ENCODE measurements around the gene TSPAN10. TPM values are rescaled to one million over a fixed set of nuclear protein-coding genes. Genes with fewer than 3 reads are reported as not detected.

TSPAN10 gene
- total RNA-seq, 1 experiment from 2014 or later, result 85.2 TPM

DNA sequence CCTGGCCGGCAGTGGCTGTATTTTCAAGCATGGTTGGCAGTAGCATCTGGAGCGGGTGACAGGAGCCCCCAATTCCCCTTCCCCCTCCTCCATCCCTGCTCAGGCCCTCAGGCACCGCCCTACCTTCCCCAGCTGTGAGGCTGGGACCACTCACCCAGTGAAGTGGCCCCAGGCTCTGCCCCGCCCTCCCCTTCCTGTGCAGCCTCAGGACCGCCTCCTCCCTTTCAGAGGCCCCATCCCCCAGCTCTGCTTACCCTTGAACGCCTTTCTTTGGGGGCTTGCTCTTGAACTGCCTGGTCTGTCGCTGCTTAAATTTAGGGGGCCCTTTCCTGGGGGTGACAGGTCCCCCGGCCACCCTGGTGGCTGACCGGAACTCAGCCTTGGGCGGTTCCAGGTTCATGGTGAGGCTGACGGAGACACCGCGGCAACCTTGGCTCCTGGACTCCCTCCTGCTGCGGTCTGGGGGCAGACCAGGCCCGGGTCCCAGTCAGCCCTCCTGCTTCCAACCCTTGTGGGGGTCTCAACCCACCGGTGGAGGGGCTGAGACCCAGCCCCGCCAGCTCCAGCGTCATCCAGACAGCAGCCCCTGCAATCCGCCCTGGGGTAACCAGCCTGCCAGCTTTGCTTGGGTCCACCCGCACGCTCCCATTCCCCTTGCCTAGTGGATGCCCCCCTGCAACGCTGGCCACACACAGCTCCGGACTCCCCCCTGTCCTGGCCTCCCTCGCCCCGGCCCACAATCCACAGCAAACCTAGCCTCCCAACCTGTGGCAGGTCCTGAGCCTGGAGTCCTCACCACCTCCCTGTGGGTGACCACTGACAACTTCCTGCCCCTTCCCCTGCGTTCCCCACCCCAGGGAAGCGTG is 16.1 kb downstream of the TSPAN10 start:
- in situ Hi-C loops (cut with HindIII; ENCODE audit: low pct_unique_long_range_greater_than_20kb, low sequenced_read_pairs), result no loop called here
- no peak for DNase-seq (ENCODE audit: low read depth, low spot score)

DNA sequence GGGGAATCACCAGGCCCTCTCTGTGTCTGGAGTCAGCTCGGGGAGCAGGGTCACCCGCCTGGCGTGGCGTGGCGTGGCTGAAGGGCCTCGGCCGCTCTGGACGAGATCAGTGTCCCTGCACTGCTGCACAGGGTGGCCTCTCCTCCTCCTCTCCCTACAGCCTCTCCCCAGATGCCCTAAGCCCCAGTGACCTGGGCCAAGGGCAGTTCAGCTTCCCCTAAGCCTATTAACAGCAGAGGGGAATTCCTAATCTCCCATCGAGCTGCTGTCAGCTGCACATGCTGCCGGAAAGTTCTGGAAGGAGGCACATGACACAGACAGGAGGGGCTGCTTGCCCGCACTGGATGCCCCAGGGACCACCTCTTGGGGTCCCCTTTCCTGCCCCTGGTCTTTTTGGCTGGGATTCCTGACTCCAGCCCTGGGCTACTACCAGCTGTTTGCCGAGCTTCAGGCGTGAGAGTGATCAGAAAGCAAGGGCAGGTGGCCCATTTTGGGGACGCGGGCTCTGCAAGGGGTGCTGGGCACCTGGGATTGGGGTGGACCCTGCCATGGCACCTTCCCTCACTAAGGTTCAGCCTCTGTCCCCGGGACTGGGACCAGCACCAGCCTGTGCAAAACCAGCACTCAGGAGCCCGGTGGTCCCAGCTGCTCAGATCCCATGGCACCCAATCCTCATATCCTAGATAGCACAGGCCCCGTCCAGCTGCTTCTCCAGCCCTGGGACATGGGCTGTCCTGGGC is 18.6 kb downstream of the TSPAN10 start:
- in situ Hi-C loops (cut with HindIII; ENCODE audit: low pct_unique_long_range_greater_than_20kb, low sequenced_read_pairs), result no loop called here
- no peak for DNase-seq (ENCODE audit: low read depth, low spot score)

DNA sequence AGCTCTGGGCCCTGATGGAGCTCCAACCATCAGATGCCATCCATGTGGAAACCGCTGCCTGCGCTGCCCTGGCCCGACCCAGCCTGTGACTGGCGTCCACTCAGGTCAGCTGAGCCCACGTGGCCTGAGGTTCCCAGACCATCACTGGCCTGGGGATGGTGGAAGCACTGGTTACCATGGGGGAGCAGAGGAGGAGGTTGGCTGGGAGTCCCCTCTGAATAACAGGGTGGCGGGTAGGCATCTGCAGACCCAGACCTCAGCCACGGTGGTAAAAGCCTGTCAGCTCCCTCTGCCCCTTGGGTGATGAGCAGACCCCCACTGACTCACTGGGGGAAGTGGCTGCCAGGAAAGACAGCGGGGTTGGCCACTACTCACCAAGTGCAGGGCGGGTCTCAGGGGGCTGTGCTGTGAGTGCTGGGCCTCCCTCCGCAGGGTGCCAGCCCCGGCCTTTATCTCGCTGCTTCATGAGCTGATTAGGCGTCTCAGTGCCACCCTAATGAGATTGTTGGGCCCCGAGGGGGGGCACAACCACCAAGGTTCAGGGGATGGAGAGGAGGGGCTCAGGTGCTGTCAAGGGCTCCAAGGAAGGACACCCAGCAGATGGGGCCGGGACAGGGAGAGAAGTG is 19.2 kb downstream of the TSPAN10 start, which contains the start of gene PDE6G:
Gene PDE6G (minus strand): TSS at position 425 of the 626 bp plus-strand sequence. CDS start 3,237 bp downstream, outside the sequence.
- in situ Hi-C loops (cut with HindIII; ENCODE audit: low pct_unique_long_range_greater_than_20kb, low sequenced_read_pairs), result no loop called here
- no peak for DNase-seq (ENCODE audit: low read depth, low spot score)

DNA sequence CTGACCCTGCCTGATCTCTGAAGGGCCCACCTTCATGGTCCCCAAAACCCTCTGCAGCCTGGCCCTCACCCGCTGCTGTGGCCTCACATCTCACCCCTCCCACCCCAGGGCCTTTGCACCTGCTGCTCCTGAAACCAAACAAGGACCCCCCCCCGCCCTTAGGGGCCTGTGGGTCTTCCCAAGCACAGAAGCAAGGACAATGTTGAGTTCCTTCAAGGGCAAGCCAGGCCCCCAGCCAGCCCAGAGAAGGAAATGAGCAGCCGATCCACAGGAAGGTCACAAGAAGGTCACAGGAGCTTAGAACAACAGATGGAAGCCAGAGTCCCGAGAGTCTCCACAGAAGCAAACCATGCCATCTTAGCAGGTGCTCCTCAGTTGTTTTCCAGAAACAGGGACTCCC is 19.8 kb downstream of the TSPAN10 start:
- no peak for DNase-seq (ENCODE audit: low read depth, low spot score)
- in situ Hi-C loops (cut with HindIII; ENCODE audit: low pct_unique_long_range_greater_than_20kb, low sequenced_read_pairs), result no loop called here

DNA sequence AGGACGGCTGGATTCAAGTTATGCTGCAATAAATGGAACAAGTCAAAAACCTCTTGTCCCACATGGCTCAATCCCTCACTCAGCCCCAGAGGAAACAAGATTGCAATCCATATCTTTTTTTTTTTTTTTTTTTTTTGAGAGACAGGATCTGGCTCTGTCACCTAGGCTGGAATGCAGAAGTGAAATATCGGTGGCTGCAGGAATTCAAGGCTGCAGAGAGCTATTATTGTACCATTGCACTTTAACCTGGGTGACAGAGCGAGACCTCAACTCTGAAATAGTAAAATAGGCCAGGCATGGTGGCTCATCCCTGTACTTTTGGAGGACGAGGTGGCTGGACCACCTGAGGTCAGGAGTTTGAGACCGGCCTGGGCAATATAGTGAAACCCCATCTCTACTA is 22.0 kb downstream of the TSPAN10 start:
- no peak for DNase-seq (ENCODE audit: low read depth, low spot score)
- in situ Hi-C loops (cut with HindIII; ENCODE audit: low pct_unique_long_range_greater_than_20kb, low sequenced_read_pairs), result no loop called here

DNA sequence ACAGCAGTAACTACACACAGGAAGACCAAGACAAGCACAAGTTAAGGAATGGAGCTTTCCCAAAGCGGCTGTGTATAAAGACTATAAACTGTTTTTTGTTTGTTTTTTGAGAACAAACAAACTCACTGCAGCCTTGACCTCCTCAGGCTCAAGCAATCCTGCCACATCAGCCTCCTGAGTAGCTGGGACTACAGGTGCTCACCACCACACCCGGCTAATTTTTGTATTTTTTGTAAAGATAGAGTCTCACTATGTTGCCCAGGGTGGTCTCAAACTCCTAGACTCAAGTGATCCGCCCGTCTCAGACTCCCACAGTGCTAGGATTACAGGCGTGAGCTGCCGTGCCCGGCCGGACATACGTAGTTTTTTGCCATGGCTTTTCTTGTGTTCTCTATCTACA is 23.4 kb downstream of the TSPAN10 start:
- no peak for DNase-seq (ENCODE audit: low read depth, low spot score)
- in situ Hi-C loops (cut with HindIII; ENCODE audit: low pct_unique_long_range_greater_than_20kb, low sequenced_read_pairs), result no loop called here

DNA sequence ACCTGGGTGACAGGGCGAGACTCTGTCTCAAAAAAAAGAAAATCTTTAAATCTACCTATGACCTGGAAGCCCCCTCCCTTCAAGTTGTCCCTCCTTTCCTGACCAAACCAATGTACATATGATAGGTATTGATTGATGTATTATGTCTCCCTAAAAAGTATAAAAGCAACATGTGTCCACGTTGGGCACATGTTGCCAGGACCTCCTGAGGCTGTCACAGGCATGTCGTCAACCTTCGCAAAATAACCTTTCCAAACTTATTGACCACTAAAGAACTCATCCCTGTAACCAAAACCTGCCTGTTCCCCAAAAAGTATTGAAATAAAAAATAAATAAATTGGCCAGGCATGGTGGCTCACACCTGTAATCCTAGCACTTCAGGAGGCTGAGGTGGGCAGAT is 25.0 kb downstream of the TSPAN10 start:
- no peak for DNase-seq (ENCODE audit: low read depth, low spot score)
- in situ Hi-C loops (cut with HindIII; ENCODE audit: low pct_unique_long_range_greater_than_20kb, low sequenced_read_pairs), result no loop called here

DNA sequence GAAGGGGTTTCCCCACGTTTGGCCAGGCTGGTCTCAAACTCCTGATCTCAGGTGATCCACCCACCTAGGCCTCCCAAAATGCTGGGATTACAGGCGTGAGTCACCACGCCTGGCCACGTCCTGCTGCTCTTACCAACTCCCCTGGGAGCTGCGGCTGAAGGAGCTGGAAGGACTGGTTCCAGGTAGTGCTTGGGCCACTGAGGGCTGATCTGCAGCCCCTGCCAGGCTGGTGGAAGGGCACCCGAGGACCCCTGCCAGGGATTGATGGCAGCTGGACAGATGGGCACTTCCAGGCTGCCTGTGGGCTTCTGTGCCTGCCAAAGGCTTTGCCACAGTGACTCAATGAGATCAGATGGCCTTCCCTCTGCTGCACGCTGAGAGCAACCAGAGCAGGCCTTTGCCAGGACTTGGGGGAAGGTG is 27.1 kb downstream of the TSPAN10 start:
- DNase-seq (ENCODE audit: low read depth, low spot score), result no peak
- in situ Hi-C loops (cut with HindIII; ENCODE audit: low pct_unique_long_range_greater_than_20kb, low sequenced_read_pairs), result no loop called here

DNA sequence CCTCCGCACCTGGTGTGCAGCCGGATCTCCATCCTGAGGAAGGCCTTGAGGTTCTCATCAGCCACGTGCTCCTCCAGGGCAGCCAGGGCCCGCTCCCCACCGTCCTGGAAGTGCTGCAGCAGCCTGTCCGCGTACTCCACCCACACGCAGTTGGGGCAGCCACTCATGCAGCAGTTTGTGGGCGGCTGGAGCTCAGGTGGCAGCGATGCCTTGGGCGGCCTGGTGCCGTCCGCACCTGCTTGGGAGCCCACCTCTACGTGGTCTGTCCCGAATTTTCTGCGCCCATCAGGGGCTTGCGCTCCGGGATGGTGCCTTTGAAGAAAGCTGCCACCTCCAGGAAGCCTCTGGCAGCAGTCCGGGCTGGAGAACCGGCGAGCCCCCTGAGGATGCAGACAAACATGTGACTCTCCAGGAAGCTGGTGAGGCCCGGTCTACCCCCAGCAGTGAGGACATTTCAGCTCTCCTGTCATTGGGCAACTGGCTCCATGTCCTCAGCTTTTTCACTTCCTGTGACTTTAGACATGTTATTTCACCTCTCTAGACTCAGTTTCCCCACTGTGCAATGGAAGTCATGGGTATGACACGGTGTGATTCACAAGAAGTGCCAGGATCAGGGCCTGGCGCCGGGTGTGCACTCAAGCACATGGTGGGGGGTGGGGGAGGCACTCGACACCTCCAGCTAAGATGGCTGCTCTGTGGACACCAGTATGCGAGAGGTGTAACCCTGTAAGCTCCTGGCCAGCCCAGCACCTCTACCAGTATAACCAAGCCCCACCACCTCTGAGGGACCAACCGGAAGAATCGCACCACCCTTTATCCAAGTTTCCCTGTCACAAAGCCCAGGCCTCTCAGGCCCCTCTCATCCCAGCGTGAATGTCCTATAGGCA is 28.5 kb downstream of the TSPAN10 start:
- in situ Hi-C loops (cut with HindIII; ENCODE audit: low pct_unique_long_range_greater_than_20kb, low sequenced_read_pairs), result no loop called here
- peak; percentile 67 for DNase-seq (ENCODE audit: low read depth, low spot score)

DNA sequence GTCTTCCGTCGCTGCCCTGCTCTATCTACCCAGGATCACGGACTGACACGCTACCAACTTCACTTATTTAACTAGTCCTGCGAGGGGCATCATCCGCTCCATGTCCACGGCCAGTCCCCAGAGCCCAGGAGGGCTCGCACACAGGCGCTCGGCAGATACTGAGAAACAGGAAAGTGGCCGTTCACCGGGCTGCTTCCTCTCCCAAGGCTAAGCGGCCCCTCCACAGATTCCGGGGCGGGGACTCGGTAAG is 29.0 kb downstream of the TSPAN10 start:
- in situ Hi-C loops (cut with HindIII; ENCODE audit: low pct_unique_long_range_greater_than_20kb, low sequenced_read_pairs), result no loop called here
- DNase-seq (ENCODE audit: low read depth, low spot score), result no peak

DNA sequence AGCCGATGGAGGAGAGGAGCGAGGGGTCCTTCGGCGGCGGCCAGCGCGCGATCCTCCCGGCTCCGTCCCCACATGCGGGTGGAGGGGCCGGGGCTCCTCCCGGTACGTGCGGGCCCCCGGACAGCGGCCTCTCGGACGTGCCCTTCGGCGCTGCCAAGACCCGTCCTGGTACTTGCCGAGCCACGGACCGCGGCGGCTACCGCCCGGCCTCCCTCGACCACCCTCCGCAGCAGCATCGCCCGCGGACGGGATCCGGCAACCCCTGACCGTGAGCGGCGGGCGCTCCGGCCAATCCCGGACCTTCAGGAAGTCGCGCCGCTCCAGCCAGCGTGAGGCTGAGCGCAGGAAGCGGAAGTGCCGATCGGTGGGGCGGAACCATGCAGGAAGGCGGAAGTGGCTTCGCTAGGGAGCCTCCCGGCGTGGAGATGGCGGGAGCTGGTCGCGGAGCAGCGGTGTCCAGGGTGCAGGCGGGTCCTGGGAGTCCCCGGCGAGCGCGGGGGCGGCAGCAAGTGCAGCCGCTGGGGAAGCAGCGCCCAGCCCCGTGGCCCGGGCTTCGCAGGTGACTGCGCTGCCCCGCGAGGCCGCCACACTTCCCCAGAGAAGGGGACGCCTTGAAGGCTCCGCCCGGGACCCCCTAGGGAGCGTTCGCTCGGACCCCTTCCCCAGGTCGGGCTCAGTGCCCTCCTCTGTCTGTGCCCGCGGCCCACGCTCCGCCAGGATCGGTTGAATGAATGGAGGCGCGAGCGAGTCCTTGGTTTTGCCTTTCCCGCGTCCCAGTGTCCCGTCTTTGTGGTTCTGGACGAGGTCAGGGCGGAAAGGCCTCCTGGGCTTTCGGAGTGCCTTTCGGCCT is 29.6 kb downstream of the TSPAN10 start, which contains the start of the genes CCDC137 and OXLD1:
Gene CCDC137 (plus strand): TSS at position 396 of the 850 bp plus-strand sequence. CDS start 30 bp downstream, at position 426.
Gene OXLD1 (minus strand): TSS at position 264 of the 850 bp plus-strand sequence. CDS start 28 bp downstream, at position 236.
- peak; percentile 99 for DNase-seq (ENCODE audit: low read depth, low spot score)

DNA sequence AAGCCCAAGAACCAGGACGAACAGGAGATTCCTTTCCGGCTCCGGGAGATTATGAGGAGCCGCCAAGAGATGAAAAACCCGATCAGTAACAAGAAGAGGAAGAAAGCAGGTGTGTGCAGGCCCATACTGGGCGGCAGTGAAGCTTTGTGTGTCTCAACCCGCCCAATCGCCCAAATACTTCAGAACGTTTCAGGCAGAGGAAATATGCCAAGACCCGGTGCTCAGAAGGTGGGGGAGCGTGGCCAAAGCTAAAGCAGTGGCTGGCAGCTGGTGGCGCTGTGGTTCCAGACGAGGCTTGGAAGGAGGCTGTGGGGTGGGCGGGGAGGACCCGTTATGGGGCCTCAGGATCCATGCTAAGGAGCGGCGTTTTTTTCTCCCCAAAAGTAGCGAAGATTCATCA is 30.8 kb downstream of the TSPAN10 start:
- in situ Hi-C loops (cut with HindIII; ENCODE audit: low pct_unique_long_range_greater_than_20kb, low sequenced_read_pairs), result no loop called here
- DNase-seq (ENCODE audit: low read depth, low spot score), result peak; percentile 77

More for the DNA sequence above, 29.6 kb downstream of the TSPAN10 start, which contains the start of the genes CCDC137 and OXLD1:
- in situ Hi-C loops (cut with HindIII; ENCODE audit: low pct_unique_long_range_greater_than_20kb, low sequenced_read_pairs), result no loop called here

DNA sequence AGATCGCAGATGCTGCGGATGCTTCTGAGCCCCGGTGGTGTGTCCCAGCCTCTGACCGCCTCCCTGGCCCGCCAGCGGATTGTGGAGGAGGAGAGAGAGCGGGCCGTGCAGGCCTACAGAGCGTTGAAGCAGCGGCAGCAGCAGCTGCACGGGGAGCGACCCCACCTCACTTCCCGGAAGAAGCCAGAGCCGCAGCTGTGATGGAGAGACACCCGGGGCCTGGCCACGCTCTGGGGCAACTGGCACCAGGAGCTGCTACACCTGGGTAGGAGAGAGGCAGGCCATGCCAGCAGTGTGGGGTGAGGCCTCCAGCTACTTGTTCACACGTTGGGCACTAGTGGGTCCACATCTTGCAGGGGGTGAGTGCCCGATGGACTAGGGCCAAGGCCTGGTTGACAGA is 35.5 kb downstream of the TSPAN10 start:
- no peak for DNase-seq (ENCODE audit: low read depth, low spot score)
- in situ Hi-C loops (cut with HindIII; ENCODE audit: low pct_unique_long_range_greater_than_20kb, low sequenced_read_pairs), result no loop called here

DNA sequence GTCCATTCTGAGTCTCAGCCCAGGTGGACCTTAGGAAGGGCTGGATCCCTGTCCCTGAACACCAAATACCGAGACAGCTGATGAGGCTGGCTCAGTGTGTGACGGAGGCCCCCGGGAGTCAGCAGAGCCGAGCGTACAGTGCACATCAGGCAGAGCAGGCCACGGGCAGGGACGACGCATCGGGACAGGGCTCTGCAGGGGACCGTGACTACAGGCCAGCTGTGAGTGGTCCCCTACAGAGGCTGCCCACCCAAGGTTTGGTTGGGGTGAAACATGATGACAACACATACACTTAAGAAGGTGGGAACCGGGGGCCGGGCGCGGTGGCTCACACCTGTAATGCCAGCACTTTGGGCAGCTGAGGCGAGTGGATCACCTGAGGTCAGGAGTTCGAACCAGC is 36.0 kb downstream of the TSPAN10 start:
- no peak for DNase-seq (ENCODE audit: low read depth, low spot score)
- in situ Hi-C loops (cut with HindIII; ENCODE audit: low pct_unique_long_range_greater_than_20kb, low sequenced_read_pairs), result no loop called here

DNA sequence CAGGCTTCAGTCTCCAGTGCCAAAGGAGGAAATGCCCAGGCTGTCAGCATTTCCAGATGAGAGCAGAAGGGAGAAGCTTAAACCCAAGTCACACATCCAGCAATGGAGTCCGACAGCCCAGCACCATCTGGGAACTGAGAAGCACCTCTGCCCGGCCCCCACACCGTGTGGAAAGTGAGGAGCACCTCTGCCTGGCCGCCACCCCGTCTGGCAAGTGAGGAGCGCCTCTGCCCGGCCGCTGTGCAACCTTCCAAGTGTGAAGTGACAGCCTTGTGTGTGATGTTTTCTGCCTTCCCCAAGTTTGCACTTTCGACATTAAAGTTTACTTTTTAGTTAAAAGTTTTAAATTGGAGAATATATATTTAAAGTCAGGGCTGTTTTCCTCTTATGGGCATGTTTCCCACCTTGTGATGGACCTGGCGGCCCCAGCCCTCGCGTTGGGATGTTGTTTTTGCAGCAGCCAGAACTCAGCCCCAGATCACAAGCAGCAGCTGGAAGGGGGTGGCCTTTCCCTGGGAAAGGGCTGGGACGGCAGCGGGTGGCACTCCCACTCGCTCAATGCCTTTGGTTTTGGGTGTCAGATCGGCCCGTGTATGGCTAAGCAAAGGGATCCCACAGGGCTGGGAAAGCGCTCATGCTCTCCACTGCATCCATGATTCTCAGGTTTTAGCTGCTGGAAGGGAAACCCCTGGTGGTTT is 36.7 kb downstream of the TSPAN10 start:
- in situ Hi-C loops (cut with HindIII; ENCODE audit: low pct_unique_long_range_greater_than_20kb, low sequenced_read_pairs), result no loop called here
- DNase-seq (ENCODE audit: low read depth, low spot score), result no peak

All from SK-MEL-5 (cell line).